Measurements from ENCODE around the gene IFITM1. TPM values are rescaled to one million over a fixed set of nuclear protein-coding genes. Genes with fewer than 3 reads are reported as not detected.

The IFITM1 gene
- total and polyA plus RNA-seq, 2 of the 8 experiments (the other 6 are each of a cell fraction or from before 2014, with no cell fraction given): 394 to 1,464 TPM

- TF ChIP-seq CHD7 (IDR thresholded peaks at IDR 0.05; ENCODE audit: insufficient replicate concordance, low read length) (no peak), HDAC6 (IDR thresholded peaks at IDR 0.05; ENCODE audit: low read depth, low read length) (no peak), ATF2 (IDR thresholded peaks at IDR 0.05; ENCODE audit: low read length) (no peak), TAF7 (optimal IDR thresholded peaks at IDR 0.05; ENCODE audit: borderline replicate concordance, low read depth, low read length) (no peak), EGR1 (IDR thresholded peaks at IDR 0.05; ENCODE audit: borderline replicate concordance, low read depth, low read length) (no peak), RNF2 (IDR thresholded peaks at IDR 0.05; ENCODE audit: borderline replicate concordance, low read depth, low read length, missing control alignments, poor library complexity, severe bottlenecking) (no peak), SRF (IDR thresholded peaks at IDR 0.05; ENCODE audit: low read depth, low read length) (no peak), CHD2 (IDR thresholded peaks at IDR 0.05; ENCODE audit: low read length) (no peak), SIX5 (IDR thresholded peaks at IDR 0.05; ENCODE audit: low read depth, low read length) (no peak)
Observed at GRCh38 chr11:276219-276618, 37.6 kb upstream of the IFITM1 start (continued).
